HG03571 (cell line): ENCODE data around the gene MGAT3.
"Not testable (repeated sequence)": the region's sequence is repeated elsewhere in the genome, so short reads cannot be mapped to it uniquely, and the experiment has no call there.

Source experiments
- ATAC-seq: cut with Tn5 transposase; IDR thresholded peaks from one replicate; pipeline ENCODE4 v1.9.1; 2021; ENCODE audit not compliant: unreplicated experiment

MGAT3 gene, protein sequence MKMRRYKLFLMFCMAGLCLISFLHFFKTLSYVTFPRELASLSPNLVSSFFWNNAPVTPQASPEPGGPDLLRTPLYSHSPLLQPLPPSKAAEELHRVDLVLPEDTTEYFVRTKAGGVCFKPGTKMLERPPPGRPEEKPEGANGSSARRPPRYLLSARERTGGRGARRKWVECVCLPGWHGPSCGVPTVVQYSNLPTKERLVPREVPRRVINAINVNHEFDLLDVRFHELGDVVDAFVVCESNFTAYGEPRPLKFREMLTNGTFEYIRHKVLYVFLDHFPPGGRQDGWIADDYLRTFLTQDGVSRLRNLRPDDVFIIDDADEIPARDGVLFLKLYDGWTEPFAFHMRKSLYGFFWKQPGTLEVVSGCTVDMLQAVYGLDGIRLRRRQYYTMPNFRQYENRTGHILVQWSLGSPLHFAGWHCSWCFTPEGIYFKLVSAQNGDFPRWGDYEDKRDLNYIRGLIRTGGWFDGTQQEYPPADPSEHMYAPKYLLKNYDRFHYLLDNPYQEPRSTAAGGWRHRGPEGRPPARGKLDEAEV

DNA sequence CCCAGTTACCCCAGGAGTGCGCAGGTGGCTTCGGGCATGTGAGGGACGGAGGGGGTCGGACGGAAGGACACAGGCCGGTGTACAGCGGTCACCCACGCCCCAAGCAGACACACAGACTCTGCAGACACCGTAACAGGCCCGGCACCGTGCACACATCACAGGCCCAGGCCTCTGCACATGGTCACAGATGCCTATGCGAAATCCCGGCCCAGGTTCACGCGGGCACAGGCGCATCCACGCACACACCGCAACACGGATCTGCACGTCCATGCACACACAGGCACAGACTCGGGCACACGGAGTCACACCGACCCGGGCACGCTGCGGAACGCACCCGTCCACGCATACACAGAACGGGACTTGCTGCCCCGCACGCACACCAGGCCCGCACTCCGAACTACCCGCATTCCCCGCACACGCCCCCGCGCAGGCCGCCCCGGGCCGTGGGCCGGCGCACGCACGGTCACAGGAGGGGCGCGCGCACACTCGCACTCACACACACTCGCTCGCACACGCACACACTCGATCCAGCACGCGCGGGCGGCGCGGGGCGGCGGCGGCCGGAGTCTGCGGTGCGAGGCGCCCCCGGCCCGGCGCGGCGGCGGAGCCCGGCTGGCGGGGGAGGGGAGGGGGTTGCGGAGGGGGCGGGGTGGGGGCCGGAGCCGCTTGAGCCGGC is at the start of gene MGAT3:
Gene MGAT3, plus strand, starts transcription at position 491 of the 676 bp plus-strand sequence. CDS start 30,336 bp downstream, outside the sequence.
- ATAC-seq = no peak

DNA sequence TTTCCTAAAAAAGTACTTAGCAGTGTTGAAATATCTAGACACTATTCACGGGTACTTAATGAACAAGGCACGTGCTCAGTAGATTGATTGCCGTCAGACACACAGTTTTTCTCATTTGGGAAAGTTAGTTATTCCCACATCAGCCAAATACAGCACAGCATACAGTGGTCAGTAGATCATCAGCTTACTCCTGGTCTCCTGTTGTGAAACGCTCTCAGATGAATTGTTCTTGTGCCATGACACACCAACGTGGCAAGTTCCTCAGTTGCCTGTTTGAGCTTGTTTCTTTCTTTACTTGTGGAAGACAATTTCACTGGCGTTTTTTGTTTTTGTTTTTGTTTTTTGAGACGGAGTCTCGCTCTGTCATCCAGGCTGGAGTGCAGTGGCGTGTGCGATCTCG is 48.6 kb upstream of the MGAT3 start:
- ATAC-seq = no peak

DNA sequence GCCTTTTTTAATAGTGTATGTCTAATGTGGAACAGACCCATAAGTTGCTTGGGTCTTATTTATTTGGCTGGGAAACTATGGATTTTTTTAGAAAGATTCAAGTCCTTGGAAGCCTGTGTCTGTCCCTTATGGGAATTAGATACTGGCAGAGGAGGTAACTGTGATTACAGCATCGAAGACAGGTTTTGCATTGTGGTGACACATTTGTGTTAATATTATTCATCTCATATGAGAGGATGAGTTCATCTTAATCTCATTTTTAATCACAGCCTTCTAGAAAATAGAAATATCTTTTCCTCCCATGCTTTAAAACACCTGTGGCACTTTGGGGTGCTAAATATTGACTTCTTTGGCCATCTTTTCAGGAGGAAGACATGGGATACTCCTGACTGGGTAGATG is 48.0 kb upstream of the MGAT3 start:
- ATAC-seq = no peak

DNA sequence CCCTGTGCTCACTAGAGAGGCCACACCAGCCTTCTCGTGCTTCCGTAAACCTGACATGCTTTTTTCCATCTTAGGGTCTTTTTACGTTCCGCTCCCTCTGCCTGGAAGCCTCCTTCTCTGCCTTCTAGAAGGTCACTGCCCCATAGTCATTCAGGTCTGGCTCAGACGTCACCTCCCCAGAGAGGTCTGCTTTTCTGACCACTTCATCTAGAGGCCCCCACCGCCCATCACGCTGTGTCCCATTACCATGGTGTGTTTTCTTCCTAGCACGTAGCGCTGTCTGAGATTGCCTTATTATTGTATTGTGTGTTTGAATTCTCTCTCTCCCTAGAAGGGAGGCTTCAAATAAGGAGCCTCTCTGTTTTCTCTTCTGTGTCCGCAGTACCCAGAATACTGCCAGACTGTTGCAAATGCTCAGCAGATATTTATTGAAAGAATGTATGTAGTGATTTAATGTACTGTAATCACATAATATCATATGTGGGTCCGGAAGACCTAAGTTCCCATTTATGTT is 47.2 kb upstream of the MGAT3 start:
- ATAC-seq = no peak

DNA sequence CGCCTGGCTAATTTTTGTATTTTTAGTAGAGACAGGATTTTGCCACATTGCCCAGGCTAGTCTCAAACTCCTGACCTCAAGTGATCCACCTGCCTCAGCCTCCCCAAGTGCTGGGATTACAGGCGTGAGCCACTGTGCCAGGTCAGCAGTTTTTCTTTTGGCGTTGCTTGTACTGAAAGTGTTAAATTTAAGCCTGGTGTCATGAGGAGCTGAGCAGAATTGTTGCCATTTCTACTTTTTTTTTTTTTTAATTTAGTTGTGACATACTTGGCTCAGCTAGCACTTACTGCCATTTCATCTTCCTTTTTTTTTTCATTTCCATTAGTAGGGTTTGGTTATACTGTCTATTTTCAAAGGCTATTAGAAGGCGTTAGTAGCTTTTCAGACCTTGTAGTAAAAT is 46.5 kb upstream of the MGAT3 start:
- ATAC-seq = no peak

DNA sequence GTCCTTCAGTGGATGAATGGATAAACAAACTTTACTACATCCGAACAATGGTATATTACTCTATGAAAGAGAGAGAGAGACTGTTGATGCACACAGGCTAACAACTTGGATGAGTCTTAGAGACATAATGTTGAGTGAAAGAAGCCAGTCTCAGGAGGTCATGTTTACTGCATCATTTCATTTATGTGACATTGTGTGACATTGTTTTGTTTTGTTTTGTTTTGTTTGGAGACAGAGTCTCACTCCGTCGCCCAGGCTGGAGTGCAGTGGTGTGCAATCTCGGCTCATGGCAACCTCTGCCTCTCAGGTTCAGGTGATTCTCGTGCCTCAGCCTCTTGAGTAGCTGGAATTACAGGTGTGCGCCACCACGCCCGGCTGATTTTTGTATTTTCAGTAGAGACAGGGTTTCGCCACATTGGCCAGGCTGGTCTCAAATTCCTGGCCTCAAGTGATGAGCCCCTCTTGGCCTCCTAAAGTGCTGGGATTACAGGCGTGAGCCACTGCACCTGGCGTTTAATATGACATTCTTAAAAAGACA is 44.9 kb upstream of the MGAT3 start:
- not testable (repeated sequence) for ATAC-seq

DNA sequence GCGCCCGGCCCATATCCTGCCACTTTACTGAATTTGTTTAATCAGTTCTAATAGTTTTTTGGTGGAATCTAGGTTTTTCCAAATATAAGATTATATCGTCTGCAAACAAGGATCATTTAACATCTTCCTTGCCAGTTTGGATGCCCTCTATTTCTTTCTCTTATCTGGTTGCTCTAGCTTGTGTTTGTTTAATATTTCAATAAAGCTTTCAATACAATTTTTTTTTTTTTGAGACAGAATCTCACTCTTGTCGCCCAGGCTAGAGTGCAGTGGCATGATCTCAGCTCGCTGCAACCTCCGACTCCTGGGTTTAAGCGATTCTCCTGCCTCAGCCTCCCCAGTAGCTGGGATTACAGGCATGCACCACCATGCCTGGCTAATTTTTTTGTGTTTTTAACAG is 43.6 kb upstream of the MGAT3 start:
- ATAC-seq = not testable (repeated sequence)

DNA sequence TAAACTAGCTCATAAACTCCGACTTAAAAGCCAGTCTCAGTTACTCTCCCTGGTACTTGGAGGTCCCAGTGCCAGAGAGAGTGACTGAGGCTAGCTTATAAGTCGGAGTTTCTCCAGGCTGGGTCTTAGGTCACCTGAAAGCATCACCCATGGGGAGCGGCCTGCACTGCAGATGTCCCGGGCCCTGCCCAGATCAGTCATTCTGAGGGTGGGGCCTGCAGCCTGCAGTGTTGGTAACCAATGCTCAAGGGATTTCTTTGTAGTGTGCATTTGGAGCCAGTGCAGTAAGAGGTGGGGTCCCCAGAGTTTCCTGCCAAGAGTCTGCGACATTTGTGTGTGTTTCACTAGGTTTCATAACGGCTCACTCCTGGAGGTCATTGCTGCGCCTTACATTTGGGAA is 42.4 kb upstream of the MGAT3 start:
- no peak for ATAC-seq

DNA sequence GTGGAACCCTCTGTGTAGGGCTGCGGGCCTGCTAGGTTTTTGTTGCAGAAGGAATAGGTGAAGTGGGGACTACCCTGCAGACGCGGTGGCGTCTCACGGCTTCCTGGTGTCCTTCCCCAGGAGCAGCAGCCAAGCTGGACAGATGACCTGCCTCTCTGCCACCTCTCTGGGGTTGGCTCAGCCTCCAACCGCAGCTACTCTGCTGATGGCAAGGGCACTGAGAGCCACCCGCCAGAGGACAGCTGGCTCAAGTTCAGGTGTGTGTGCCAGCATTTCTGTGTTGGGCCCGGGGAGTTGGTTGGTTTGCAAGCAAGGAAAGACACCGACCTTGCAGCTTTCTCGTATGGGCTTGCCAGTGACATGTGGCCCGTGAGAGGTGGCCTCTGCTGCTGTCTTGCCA is 41.9 kb upstream of the MGAT3 start:
- ATAC-seq = no peak

DNA sequence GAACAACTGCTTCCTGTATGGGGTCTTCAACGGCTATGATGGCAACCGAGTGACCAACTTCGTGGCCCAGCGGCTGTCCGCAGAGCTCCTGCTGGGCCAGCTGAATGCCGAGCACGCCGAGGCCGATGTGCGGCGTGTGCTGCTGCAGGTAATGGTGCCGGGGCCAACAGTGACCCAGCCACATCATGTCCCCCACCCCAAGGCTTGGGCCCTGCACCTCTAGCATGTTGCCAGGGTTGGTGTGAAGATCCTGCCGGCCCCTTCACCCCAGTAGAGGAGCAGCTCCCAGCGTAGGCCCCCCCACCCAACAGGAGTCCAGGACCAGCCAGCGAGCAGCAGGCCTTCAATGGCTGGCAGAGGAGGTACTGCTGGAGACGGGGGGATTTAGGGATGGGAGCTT is 41.3 kb upstream of the MGAT3 start:
- no peak for ATAC-seq

DNA sequence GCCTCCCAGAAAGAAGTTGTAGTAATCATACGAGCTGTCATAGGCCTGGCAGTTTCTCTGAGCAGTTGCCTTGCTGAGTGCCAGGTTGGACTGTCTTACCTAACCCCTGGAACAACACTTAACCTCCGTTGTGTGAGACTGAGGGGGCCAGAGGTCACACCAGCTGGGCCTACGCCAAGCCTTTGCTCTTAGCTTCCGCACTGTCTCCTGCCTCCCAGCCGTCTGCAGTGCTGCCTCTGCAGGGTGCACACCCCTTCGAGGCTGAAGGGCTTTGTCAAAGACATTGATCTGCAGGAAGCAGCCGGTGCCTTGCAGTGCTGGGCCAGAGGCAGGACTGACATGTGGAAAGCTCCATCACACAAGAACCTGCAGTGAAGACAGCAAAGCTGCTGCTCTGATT is 40.5 kb upstream of the MGAT3 start:
- no peak for ATAC-seq

DNA sequence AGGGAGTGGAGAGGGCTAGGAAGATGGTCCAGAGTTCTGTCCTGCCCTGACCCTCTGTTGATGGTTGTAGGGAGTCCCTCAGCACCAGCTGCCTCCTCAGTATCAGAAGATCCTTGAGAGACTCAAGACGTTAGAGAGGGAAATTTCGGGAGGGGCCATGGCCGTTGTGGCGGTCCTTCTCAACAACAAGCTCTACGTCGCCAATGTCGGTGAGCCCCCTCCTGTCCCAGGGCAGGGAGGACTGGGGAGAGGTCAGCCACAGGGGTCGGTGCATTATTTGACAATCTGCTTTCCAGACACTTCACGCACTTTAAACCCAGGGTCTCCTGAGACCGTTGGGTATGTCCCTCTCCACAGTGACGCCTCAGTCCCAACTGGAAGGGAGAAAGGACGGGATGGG is 39.2 kb upstream of the MGAT3 start:
- no peak for ATAC-seq

DNA sequence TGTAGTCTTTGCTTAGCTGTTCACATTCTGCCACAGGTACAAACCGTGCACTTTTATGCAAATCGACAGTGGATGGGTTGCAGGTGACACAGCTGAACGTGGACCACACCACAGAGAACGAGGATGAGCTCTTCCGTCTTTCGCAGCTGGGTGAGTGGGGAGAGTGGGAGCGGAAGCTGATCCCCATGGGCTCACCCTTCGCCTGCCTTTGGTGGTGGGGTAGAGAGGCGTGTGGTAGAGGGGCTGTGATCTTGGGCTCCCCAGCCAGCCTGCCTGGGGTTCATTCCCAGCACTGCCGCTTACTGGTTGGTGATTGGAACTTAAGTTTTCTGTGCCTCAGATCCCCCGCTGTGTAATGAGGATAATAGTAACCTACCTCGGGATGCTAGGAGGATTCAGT is 38.1 kb upstream of the MGAT3 start:
- ATAC-seq = no peak

DNA sequence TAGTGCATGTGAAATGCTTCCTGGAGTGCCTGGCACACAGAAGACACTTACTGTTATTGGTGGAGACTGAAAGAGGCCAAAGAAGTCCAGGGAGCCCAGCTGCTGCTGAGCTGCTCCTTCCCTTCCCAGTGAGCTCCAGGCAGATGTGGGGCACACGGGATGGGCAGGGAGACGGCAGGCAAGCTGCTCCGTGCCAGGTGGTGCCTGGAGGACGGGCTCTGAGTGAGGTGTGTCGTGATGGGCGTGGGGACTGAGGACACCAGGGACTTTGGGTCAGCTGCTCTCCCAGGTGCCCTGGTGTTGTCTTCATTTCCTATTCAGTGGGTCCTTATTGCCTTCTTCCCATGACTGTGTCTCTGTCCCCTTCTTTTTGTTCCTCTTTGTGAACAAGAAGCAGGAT is 37.7 kb upstream of the MGAT3 start:
- ATAC-seq = no peak

DNA sequence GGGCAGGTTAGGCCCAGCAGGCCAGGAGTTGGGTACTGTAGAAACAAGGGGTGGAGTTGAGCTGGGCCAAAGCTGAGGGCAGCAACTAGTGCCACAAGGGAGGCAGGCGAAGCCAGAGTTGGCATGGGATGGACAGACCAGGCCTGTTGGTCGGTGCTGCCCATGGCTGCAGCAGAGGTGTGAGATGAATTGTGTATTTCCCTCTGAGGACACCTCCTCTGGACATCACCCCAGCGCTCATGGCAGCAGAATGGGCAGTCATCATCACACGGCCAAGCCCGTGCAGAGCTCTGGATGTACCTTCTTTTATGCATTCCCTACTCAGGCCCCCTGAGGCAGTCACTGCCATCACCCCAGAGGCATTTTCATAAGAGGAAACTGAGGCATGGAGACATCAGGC is 36.9 kb upstream of the MGAT3 start:
- no peak for ATAC-seq

DNA sequence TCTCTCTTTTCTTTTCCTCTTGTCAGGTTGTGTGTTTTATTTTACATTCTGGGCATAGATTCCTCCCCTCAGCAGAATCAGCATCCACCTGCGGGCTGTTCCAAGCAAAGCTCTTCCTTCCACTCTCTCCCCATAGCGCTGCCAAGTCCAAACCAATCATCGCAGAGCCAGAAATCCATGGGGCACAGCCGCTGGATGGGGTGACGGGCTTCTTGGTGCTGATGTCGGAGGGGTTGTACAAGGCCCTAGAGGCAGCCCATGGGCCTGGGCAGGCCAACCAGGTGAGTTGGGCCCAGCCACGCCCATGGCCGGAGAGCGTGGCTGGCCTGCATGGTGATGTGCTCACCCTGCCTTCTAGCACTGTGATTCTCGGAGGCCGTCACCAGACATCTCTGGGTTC is 35.1 kb upstream of the MGAT3 start:
- ATAC-seq = no peak

DNA sequence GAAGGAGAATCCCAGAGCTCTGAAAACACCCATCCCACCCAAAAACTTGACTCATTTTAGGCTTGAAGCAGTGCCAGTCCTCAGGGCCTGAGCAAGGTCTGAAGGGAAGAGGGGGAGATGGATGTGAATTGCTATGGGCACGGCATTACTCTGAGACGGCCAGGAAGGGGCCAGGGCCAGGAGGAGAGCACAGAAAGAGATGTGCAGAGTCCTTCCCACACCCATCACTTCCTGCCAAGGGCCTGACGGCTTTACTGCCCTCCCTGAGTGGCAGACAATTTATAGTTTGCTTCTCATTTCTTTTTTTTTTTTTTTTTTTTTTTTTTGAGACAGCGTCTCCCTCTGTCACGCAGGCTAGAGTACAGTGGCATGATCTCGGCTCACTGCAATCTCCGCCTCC is 34.7 kb upstream of the MGAT3 start:
- no peak for ATAC-seq

DNA sequence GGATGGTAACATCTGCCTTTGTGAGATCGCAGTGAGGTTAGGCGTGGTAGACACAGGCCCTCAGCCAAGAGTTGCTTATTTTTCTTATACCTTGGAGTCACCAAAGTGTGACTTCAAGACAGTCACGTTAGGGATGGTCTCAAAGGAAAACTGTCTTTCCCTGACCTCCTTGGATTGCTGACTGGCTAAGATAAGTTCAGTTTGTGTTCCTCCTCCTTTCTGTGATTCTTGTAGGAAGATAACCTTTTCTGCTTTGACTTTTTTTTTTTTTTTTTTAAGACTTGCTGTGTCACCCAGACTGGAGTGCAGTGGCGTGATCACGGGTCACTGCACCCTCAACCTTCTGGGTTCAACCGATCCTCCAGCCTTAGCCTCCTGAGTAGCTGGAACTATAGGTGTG is 34.1 kb upstream of the MGAT3 start:
- no peak for ATAC-seq

DNA sequence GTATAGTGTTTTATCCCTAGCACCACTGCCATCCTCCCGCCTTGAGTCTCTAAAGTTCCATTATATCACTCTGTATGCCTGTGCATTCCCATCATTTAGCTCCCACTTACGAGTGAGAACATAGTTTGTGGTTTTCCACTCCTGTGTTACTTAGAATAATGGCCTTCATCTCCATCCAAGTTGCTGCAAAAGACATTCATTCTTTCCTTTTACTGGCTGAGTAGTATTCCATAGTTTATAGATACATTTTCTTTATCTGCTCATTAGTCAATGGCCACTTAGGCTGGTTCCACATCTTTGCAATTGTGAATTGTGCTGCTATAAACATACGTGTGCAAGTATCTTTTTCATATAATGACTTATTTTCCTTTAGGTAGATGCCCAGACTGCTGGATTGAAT is 32.8 kb upstream of the MGAT3 start:
- ATAC-seq = no peak

DNA sequence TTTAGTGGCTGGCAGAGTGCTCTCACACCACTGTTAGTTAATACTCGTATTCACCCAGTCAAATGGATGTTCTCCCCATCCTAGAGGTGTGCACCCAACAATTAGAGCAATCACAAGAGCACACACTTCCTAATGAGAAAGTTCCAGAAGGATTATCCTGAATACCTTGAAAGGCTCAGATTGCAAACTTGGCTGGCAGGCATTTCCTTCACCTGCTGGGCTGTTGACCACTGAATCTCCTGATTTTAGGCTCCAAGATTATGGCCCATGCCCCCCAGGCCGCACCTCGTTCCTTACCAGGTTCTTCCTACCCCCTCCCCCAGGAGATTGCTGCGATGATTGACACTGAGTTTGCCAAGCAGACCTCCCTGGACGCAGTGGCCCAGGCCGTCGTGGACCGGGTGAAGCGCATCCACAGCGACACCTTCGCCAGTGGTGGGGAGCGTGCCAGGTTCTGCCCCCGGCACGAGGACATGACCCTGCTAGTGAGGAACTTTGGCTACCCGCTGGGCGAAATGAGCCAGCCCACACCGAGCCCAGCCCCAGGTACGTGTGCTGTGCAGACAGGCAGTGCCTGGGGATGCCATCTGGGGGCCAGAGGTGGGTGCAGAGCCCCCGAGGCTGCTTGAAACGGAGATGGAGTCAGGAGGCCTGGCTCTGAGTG is 30.3 kb upstream of the MGAT3 start:
- no peak for ATAC-seq
